NCI-H774 (cell line): Measurements from ENCODE around the gene MAPK7.

Experiments
- DNase-seq: peaks from one replicate; lab custom pipeline; 2025; lab: John Stamatoyannopoulos, UW

The MAPK7 gene

GRCh38 chr17:19401321-19402010, 23.2 kb downstream of the MAPK7 start:
- no peak for DNase-seq

- DNase-seq, result no peak
Measured at GRCh38 chr17:19402171-19402570, 23.9 kb downstream of the MAPK7 start.

GRCh38 chr17:19403021-19403420, 24.7 kb downstream of the MAPK7 start:
- no peak for DNase-seq

GRCh38 chr17:19404264-19404663, 26.0 kb downstream of the MAPK7 start:
- no peak for DNase-seq

- no peak for DNase-seq
Measured at GRCh38 chr17:19405114-19405513, 26.8 kb downstream of the MAPK7 start.

GRCh38 chr17:19407601-19408345, 29.5 kb downstream of the MAPK7 start:
- DNase-seq, result no peak

- DNase-seq, result no peak
Measured at GRCh38 chr17:19408346-19408710, 30.0 kb downstream of the MAPK7 start.

- no peak for DNase-seq
Measured at GRCh38 chr17:19409066-19409465, 30.8 kb downstream of the MAPK7 start.

GRCh38 chr17:19409509-19409908, 31.2 kb downstream of the MAPK7 start:
- no peak for DNase-seq

- no peak for DNase-seq
Measured at GRCh38 chr17:19410091-19410490, 31.8 kb downstream of the MAPK7 start.

- DNase-seq, result no peak
Measured at GRCh38 chr17:19410875-19411620, 32.8 kb downstream of the MAPK7 start, which contains the start of gene RNF112. Gene RNF112, plus strand, starts transcription at chr17:19411232. Its CDS starts 177 bp downstream, at chr17:19411409.

- no peak for DNase-seq
Measured at GRCh38 chr17:19411631-19412030, 33.3 kb downstream of the MAPK7 start.

- DNase-seq, result no peak
Measured at GRCh38 chr17:19412510-19412909, 34.2 kb downstream of the MAPK7 start.

GRCh38 chr17:19412984-19413383, 34.7 kb downstream of the MAPK7 start:
- no peak for DNase-seq

GRCh38 chr17:19413761-19414160, 35.5 kb downstream of the MAPK7 start:
- no peak for DNase-seq

- no peak for DNase-seq
Measured at GRCh38 chr17:19414396-19415280, 36.3 kb downstream of the MAPK7 start.

GRCh38 chr17:19415311-19415710, 37.0 kb downstream of the MAPK7 start:
- DNase-seq, result no peak

GRCh38 chr17:19415806-19416775, 37.8 kb downstream of the MAPK7 start:
- DNase-seq, result no peak

GRCh38 chr17:19417611-19418010, 39.3 kb downstream of the MAPK7 start:
- DNase-seq, result no peak

GRCh38 chr17:19418251-19418992, 40.1 kb downstream of the MAPK7 start:
- no peak for DNase-seq
